ENCODE measurements around the gene HIBADH. TPM values are rescaled to one million over a fixed set of nuclear protein-coding genes. Genes with fewer than 3 reads are reported as not detected.

HIBADH gene
- total and polyA plus RNA-seq, 10 of the 15 experiments (the other 5 are each of a cell fraction or from before 2014, with no cell fraction given) = 8.7 to 36.1 (median 18.6) TPM

GRCh38 chr7:27600247-27600646, 62.4 kb downstream of the HIBADH start:
- Histone ChIP-seq H3K4me2 (ENCODE audit: control insufficient read depth, insufficient read depth) (no peak overlapping the region), H3K27me3 (replicated peaks in 1 of 2; ENCODE audit: control insufficient read depth in 2 of 2, insufficient read depth in 2 of 2, low read length in 1 of 2) (no peaks in the 10 kb centered on the region), H3K9ac (ENCODE audit: control insufficient read depth, insufficient read depth, low read length) (no peak overlapping the region), H3K27ac (ENCODE audit: control insufficient read depth, insufficient read depth) (no peak overlapping the region), H3K9me3 (replicated peaks; ENCODE audit: control insufficient read depth, insufficient read depth, low read length) (no peaks in the 10 kb centered on the region), H3K4me3 (no peak overlapping the region), H3K79me2 (ENCODE audit: control insufficient read depth, insufficient read depth, low read length) (no peaks in the 10 kb centered on the region), H3K4me1 (ENCODE audit: control insufficient read depth, insufficient read depth, low read length) (no peaks in the 10 kb centered on the region), H2AFZ (ENCODE audit: control insufficient read depth, low read depth, low read length) (no peak overlapping the region), H4K20me1 (ENCODE audit: control insufficient read depth, insufficient read depth) (no peaks in the 10 kb centered on the region), H3K36me3 (ENCODE audit: control insufficient read depth in 2 of 2, insufficient read depth in 2 of 2, low read length in 1 of 2) (no peaks in the 10 kb centered on the region)
- FAIRE-seq (no peak), ATAC-seq (no peak), DNase-seq (ENCODE audit: low read depth, low spot score) (no peak)
- ChIA-PET POLR2A (no interaction called here), RAD21 (ENCODE audit: unreplicated experiment) (no interaction called here), SMC1A (ENCODE audit: uncharacterized antibody, unreplicated experiment) (no interaction called here), CTCF (no interaction called here)
- in situ Hi-C loops (cut with MboI) (no loop called here), intact Hi-C loops (cut with micrococcal nuclease; ENCODE audit: unreplicated experiment) (no loop called here)
- 100% methylated on average over 1 of the region's 1 CpG for WGBS (ENCODE audit: insufficient coverage, insufficient replicate concordance, low lambda C conversion rate, missing lambda C conversion rate)
- no TSS peak for BruUV-seq (replicated peaks)
- TF ChIP-seq SP1 (IDR thresholded peaks at IDR 0.05; ENCODE audit: low read depth, low read length) (no peak), SKIL (IDR thresholded peaks at IDR 0.05; ENCODE audit: low read depth, poor library complexity, severe bottlenecking) (no peak)

DNA sequence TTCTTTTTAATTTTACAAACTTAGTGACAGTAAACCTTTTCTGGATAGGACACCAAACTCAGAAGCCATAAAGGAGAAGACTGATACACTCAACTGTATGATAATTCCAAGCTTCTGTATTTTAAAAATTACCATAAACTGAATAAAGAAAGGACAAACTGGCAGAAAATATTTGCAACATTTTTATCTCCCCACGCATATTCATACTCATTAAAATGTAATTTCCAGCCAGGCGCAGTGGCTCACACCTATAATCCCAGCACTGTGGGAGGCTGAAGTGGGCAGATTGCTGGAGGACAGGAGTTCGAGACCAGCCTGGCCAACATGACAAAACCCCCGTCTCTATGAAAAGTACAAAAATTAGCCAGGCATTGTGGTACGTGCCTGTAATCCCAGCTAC, 67.7 kb downstream of the HIBADH start:
- 96% methylated on average over 5 of the region's 5 CpGs for WGBS (ENCODE audit: insufficient coverage, insufficient replicate concordance, low lambda C conversion rate, missing lambda C conversion rate)
- Histone ChIP-seq H3K9me3 (replicated peaks; ENCODE audit: control insufficient read depth, insufficient read depth, low read length) (no peaks in the 10 kb centered on the region), H3K36me3 (ENCODE audit: control insufficient read depth in 2 of 2, insufficient read depth in 2 of 2, low read length in 1 of 2) (no peaks in the 10 kb centered on the region), H3K27ac (ENCODE audit: control insufficient read depth, insufficient read depth) (no peak overlapping the region), H3K27me3 (replicated peaks in 1 of 2; ENCODE audit: control insufficient read depth in 2 of 2, insufficient read depth in 2 of 2, low read length in 1 of 2) (no peaks in the 10 kb centered on the region), H3K79me2 (ENCODE audit: control insufficient read depth, insufficient read depth, low read length) (no peaks in the 10 kb centered on the region), H3K4me3 (no peak overlapping the region), H3K9ac (ENCODE audit: control insufficient read depth, insufficient read depth, low read length) (no peak overlapping the region), H2AFZ (ENCODE audit: control insufficient read depth, low read depth, low read length) (no peak overlapping the region), H4K20me1 (ENCODE audit: control insufficient read depth, insufficient read depth) (no peaks in the 10 kb centered on the region), H3K4me1 (ENCODE audit: control insufficient read depth, insufficient read depth, low read length) (no peaks in the 10 kb centered on the region), H3K4me2 (ENCODE audit: control insufficient read depth, insufficient read depth) (no peak overlapping the region)
- ATAC-seq (no peak), FAIRE-seq (no peak), DNase-seq (ENCODE audit: low read depth, low spot score) (no peak)
- in situ Hi-C loops (cut with MboI) = no loop called here
- SMC1A ChIA-PET (ENCODE audit: uncharacterized antibody, unreplicated experiment) = no interaction called here
- intact Hi-C loops (cut with micrococcal nuclease; ENCODE audit: unreplicated experiment) = no loop called here
- CTCF ChIA-PET = interaction anchor here (0.5 to 1.9 kb wide), 2 partner anchors 11 to 326 kb away, joined by 4 to 7 read pairs; no protein-coding TSS in a partner anchor
- no TSS peak for BruUV-seq (replicated peaks)
- RAD21 ChIA-PET (ENCODE audit: unreplicated experiment) = no interaction called here
- POLR2A ChIA-PET = no interaction called here
- TF ChIP-seq, protein P1, sequence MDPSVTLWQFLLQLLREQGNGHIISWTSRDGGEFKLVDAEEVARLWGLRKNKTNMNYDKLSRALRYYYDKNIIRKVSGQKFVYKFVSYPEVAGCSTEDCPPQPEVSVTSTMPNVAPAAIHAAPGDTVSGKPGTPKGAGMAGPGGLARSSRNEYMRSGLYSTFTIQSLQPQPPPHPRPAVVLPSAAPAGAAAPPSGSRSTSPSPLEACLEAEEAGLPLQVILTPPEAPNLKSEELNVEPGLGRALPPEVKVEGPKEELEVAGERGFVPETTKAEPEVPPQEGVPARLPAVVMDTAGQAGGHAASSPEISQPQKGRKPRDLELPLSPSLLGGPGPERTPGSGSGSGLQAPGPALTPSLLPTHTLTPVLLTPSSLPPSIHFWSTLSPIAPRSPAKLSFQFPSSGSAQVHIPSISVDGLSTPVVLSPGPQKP (IDR thresholded peaks at IDR 0.05; ENCODE audit: low read depth, low read length) = no peak
- TF ChIP-seq BHLHE40 (IDR thresholded peaks at IDR 0.05; ENCODE audit: borderline replicate concordance in 1 of 2, low read depth in 2 of 2, low read length in 1 of 2) (no peak), TCF3 (IDR thresholded peaks at IDR 0.05; ENCODE audit: borderline replicate concordance, insufficient read depth, low read depth, low read length) (no peak), CHD1 (IDR thresholded peaks at IDR 0.05; ENCODE audit: low read depth, low read length) (no peak), STAT1 (conservative IDR thresholded peaks at IDR 0.05) (no peak), ZSCAN29 (IDR thresholded peaks at IDR 0.05) (no peak), ZNF622 (IDR thresholded peaks at IDR 0.05) (no peak), YY1 (IDR thresholded peaks at IDR 0.05; ENCODE audit: low read depth, low read length) (no peak), ATF2 (IDR thresholded peaks at IDR 0.05; ENCODE audit: low read length) (no peak)
